NCI-H69 (cell line): Measurements from ENCODE around the gene NMNAT2.
"Not testable (repeated sequence)": the region's sequence is repeated elsewhere in the genome, so short reads cannot be mapped to it uniquely, and the experiment has no call there.

Source experiments
- DNase-seq: peaks from one replicate; lab custom pipeline; 2025; lab: John Stamatoyannopoulos, UW

Gene NMNAT2

DNA sequence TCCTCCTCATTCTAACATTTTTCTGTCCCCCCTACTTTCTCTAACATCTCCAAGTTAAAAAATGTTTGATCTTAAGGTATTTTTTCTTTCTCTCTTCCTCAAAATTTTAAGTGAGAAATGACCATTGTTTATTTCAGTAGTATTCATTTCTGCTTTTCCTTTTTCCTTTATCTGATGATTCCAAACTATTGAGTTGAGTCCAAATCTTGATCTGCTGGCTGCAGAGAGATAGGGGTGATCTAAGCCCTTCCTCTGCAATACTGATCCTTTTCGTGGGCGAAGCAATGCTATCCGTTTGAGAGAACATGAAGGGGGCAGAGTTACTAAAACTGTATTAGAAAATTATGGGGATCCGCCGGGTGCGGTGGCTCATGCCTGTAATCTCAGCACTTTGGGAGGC lies 516 bp upstream of the NMNAT2 start:
- DNase-seq = no peak

DNA sequence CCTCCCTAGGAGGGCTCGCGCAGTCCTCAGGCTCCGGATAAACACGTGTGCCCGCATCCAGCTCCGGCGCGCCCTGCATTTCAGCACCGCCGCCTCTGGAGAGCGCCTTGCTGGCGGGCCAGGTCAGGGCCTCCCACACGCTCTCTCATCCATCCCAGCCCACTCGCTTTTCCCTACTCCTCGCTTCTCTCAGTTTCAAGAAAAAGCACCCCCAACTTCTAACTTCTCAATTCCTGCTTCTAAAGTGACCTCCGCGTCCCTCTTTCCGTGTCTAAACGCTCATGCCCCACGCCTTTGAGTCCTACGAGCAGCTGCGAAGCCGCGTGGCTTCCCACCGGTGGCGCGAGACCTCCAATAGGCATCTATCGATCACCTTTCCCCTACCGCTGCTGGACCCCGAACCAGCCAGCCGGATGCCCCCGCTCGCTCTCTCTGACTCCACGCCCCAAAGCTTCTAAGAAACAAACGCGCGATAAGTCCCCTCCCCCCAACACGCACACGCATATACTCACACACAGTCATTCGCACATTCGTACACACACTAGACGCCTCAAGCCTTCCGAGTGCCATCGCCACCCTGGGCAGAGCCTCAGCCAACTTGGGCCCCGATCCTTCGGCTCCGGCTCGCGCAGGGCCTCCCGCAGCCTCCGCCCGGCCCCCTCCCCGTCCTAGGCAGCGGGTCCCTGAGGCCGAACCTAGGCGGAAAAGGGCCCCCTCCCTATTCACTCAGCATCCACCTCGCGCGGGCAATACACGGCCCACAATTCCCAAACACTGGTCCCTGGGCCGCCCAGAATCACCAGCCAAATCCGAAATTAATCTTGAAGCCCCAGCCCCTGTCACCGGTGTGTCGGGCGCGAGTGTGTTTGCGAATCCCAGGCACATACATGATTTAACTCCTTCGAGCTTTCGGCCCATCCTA lies 1.1 kb downstream of the NMNAT2 start:
- DNase-seq = peak; percentile 91

DNA sequence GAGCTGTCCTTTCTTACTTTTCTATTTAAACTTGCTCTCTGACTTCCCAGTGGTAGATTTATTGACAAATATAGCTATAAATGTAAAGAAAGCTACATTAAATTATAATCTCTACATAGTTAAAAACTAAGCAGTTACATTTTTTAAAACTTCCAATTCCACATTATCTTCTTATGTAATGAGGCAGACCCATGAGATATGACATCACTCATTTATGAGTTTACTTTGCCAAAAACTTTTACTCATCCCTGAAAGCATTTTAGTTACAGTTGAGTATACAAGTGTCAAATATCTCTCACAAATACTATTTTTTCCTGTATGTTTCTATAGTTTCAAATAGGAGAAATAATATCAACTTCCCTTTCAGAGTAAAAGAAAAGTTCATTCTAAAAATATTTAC lies 3.8 kb downstream of the NMNAT2 start:
- no peak for DNase-seq

DNA sequence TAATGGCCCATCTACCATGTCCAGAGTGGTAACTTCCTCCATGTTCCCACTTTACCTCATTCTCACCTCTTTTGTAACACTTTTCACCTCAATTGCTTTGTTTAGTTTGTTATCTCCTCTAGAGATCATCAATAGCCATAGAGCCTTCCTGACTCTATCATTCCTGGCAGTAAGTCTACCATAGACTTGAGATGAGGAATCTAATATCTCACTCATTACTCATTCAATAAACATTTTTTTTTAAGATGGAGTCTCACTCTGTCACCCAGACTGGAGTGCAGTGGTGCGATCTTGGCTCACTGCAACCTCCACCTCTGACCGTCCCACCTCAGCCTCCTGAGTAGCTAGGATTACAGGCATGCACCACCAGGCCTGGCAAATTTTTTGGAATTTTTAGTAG lies 7.1 kb downstream of the NMNAT2 start:
- no peak for DNase-seq

DNA sequence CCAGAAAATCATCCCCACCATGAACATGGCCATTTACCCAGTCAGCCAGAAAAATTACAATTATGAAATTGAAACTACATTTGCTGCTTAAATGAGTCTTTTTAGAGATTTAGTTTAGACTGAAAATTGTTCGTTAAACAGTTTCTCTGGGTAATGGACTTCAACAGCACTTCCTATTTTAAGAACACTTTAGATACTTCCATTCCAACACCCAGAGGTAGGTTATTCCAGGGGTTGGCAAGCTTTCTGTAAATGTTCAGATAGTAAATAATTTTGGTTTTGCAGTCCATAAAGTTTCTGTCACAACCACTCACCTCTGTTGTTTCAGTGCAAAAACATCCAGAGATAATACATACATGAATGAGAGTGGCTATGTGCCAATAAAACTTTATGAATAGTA lies 10.2 kb downstream of the NMNAT2 start:
- DNase-seq = no peak

DNA sequence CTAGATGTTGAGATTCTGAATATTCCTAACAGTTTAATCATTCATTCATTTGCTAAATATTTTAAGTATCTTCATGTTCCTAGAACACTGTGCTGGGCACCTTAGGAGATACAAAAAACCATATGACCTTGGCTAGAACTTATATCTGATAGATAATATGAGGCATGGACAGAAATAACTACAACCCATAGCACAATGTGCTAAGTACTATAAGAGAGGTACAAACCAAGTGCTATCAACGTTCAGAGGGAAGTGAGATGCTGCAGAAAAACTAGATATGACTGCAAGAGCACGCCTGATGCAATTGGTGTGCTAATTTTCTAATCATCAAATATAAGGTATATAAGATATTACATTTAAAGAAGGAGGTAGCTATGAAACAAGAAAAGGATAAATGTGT lies 10.7 kb downstream of the NMNAT2 start:
- DNase-seq = no peak

DNA sequence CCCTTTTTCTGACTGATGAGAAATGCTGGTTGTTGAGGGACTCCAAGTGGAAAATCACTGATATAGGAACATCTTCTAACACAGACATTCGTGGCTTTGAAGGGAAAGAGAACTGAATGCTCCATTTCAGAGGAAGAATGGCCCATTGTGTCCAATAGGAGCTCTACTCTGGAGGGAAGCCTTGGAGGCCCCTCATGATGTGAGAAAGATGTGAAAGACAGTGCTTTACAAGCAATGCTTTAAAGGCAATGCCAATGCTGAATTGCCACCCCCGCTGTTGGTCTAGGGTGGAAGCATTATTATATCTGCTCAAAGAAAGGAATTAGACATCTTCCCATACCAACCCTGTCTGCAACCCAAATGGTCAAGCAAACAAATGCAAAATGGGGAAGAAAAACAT lies 13.7 kb downstream of the NMNAT2 start:
- DNase-seq = no peak

DNA sequence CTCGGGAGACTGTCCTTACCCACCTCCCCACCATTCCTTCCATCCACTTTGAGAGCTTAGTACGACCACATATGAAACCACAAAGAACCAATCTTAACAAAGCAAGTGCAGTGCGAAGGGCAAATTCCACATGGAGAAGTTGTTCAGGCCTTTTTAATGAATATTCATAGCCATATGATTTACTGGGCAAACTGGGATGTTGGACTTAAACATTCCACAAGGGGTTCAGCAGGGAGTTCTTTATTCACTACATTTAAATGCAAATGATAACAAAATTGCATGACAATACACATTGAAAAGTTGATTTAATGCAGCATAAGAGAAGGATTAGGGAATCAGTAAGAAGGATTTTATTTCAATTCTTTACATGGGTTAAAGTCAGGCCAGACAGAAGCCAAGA lies 14.7 kb downstream of the NMNAT2 start:
- DNase-seq = no peak

DNA sequence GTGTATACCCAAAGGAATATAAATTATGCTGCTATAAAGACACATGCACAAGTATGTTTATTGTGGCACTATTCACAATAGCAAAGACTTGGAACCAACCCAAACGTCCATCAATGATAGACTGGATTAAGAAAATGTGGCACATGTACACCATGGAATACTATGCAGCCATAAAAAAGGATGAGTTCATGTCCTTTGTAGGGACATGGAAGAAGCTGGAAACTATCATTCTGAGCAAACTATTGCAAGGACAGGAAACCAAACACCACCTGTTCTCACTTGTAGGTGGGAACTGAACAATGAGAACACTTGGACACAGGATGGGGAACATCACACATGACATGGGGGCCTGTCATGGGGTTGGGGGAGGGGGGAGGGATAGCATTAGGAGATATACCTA lies 16.6 kb downstream of the NMNAT2 start:
- not testable (repeated sequence) for DNase-seq

DNA sequence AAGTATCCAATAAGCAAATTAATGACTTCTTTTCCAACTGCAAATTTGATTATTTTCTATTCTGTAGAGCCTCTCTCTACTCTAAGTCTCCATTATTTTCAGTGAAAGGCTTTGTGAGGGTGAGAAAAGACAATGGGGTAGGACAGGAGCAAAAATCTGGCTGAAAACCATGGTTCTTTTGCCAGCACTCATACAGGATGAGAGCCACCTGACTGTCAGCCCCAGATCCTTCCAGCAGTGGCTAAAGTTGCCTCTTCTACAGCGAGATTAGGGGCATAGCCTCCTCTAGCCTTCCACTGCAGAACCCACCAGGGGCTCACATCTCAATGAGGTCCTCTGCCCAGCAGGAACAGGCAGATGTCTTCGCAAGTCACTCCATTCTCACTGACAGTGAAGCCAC lies 23.7 kb downstream of the NMNAT2 start:
- DNase-seq = no peak

DNA sequence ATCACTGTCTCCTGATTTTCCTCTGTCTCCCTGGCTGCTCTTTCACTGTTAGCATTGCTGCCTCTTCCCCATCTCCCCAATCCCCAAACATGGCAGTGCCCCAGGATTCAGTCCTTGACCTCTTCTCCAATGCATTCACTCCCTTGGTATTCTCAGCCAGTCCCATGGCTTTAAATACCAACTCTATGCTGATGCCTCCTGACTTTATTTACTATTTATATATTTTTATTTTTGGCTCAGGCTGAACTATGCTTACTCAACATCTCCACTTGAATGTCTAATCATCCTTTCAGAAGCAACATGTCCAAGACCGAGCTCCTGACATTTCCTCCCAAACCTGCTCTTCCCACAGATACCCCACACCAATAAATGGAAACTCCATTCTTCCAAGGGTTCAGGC lies 26.3 kb downstream of the NMNAT2 start:
- no peak for DNase-seq

DNA sequence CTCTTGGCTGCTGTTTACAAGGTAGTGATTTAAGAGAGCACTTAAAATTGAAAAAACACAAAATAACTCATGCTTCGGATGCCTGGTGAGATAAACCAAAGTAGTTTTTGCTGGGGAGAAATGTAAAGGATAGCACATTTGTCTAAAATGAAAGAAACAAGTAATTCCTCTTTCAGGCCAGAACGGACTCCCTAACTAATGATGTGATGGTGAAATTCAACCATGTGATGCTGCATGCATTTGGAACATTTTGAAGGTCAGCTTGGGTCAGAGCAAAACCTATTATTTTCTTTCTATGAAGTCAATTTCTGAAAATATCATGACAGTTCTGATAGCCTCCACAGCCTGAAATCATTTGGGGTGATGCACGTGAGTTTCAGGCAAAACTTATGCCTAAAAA lies 27.6 kb downstream of the NMNAT2 start:
- no peak for DNase-seq

DNA sequence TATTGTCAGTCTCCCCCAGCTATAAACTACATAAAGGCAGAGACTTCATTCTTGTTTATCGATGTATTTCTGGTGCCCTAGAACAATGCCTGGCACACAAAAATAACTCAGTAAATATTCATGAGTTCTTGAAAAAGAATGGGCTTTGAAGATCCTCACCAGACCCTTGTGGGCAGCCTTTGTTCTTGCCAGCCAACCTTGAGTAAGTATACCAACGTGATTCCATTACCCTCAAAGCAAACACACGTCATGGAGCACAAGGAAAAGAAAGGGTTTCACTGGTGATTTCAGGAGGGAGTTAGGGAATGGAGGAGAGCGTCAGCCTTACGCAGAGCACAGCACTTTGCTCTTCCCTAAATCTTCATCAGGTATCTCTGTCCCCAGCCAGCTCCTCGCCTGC lies 29.4 kb downstream of the NMNAT2 start:
- DNase-seq = peak; percentile 12

DNA sequence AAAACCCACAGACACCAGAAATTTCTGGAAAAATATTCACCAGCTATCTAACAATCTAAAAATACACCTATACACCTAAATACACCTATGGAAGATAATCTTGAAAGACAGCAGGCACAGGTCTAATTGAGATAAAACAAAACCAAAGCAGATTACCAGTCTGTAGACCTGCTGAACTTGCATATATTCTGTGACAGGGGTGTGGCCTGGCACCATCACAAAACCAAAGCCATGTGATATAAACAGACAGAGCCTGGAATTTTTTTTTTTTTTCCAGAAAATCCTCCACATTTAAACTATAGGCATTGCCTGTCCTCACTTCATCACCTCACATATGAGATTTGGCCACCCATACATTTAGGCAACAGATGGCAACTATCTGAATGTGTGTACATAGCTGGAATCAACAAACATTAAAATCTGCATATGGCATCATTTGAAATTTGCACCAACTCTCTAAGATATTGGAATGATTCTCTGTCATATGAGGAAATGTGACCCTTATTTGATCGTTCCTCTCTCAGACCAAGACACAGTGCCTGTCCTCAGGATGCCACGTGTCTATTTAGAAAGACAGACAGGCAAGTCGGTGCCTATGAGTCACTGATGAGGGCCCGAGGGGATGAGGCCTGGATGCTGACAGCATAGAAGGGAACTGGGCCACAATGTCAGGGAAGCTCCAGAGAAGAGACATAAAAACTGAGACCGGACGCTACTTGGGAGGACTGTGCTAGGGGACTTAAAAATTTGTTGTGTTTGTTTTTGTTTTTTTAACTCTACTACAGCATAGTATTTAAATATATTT lies 32.6 kb downstream of the NMNAT2 start:
- peak; percentile 76 for DNase-seq

DNA sequence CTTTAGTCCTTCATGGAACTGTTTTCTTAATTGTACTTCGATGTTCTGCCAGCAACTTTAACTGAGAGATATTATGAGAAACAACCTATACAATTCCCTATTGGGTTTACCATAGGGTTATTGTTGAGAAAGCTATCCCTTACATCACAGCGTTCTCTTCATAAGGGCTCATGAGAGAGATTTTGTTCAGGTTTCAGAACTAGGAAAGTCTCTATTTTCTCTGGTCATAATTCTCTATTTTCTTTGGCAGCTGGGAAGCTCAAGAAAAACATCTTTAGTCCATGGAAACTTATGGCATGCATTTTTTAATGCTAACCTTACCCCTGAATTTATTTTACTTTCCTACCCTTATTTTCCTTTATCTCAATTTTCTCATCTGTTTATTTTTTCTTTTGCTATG lies 38.2 kb downstream of the NMNAT2 start:
- no peak for DNase-seq

DNA sequence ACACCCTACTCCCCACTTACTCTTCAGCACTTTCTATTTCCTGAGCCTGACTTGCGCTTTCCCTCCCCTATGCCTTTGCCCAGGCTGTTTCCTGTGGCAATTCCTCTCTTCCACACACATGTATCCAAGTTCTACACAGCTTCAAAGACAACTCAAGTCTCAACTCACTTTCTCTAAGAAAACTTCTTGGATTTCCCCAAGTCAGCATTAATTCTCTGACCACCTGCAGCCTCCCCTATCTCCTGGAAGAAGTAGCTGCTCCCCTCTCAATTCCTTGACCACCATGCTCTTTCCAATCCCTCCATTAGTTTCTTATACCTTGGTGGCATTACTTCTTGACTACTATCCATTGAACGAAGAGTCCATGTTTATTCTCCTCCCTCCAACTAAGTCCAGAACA lies 42.8 kb downstream of the NMNAT2 start:
- DNase-seq = no peak

DNA sequence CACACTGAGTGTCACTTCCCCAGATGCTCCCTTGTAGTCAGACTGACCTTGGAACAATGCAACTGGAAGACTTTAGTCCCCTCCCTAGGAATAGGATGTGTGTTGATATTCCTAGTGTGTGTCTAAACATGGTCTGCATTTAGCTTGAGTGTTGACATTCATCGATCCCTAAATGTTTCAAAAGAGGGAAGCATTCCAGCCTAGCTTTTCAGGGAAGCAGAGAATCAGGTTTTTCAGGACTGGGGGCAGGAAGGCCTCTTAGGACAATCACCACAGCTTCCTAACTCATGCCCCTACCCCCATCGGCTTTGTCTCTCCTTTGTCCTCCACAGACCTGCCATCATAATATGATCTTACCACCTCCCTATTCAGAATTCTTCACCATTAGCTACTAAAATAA lies 43.4 kb downstream of the NMNAT2 start:
- DNase-seq = no peak

DNA sequence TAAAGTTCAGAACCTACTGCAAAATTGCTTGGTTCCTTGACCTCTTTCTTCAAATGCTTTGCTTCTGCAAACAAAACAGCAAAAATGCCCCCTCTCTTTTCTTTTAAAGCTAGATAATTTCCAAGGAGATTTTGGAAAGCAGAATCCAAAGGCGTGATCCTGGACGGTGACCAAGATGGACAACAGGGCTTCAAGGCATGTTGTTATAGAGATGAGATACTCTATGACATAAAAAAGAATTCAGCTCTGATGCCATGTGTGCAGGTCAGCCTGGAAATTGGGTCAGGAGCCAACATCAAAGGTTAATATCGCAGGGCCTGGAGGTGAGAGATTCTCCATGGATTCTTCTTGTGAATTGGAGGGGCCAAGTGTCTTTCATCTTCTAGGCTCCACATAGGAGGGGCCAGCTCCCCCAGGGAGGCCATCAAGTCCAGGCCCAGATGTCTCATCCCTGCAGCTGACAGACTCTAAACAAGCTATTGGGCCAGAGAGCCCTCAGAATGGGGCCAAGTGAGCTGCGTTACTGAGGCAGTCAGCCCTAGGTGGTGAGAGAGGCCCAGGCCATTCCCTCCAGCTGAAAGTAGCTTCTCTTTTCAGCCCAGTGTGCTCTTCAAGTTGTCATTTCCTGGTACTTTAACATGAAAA lies 45.5 kb downstream of the NMNAT2 start:
- DNase-seq = no peak

DNA sequence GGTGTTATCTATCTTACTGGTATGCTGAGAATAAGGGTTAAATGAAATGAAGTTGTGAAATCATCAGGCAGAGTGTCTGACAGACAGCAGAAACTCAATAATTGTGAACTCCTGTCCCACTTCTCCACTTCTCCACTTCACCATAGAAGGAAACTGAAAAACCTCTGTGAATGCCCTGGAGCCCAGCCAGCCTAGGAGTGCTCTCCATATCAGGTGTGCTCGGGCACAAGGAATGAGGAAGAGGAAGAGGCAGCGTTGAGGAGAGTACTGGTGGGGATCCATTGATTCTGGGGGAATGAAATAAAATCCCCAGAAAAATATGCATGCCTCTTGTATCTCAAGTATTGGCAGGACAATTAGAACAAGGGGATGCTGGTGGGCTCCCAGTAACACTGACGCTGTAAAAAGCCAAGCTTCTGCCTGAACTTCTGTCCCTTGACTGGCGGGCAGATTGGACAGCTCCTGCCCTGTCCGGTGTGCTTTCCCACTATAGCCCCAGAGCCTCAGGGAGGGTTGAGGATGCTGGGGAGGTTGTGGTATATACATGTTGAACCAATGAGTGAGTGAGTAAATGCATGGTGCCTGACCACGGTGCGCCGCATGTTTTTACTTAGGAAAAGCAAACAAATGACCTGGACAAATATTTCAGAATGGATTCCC lies 47.7 kb downstream of the NMNAT2 start:
- peak; percentile 21 for DNase-seq

DNA sequence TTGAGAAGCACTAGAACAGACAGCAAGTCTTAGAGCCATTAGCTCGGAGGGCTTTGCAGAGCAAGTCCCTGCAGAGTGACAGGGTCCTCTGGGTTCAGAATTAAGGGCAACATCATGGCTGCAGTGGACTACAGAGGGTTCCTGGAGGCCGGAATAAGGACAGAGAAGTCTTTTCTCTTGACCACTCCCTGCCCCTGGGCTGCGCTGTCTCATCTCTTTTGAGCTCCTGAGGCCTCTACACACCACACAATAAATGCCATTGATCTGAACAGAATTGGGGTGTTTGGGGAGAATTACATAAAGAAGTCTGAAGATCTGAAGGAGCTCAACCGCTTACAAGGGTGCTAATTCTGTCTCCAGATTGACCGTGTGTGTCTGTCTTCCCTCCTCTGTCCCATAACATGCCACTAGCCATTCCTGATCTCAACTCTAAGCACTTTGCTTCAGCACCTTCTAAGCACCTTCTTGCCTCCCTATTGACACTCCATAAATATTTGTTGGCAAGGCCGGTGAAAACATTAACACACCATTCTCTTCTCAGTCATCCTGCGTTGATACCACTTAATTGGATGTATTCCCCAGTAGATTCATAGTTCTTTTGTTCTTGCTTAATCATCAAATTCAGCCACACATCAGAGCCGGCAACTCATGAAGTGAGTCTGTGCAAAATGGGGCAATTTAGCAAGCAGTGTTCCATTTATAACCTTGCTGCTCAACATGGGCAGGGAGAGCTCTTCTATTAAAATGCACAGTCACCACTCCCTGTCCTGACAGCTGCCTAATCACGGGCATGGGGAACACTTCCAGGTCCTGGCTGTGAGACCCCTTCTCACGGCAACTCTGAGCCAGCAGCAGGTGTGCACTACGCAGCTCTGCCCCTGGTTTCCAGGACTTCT lies 49.7 kb downstream of the NMNAT2 start:
- DNase-seq = peak; percentile 58

DNA sequence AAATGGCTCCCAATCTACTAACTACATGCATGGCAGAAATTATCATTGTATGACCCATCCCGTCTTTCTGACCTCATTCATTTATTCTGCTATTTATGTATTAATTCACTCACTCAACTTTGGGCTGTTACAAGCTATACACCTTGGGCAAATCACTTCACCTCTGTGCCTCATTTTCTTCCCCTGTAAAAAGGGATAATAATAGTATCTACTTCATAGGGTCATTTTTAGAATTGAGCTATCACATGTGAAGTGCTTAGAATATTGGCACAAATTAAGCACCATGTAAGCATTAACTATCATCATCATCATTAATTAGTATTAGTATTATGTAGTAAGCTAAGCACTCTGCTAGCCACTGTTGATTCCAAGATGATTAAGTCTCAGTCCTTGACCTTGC lies 52.1 kb downstream of the NMNAT2 start:
- DNase-seq = no peak
